ENCODE measurements around the gene DNPH1. TPM values are rescaled to one million over a fixed set of nuclear protein-coding genes. Genes with fewer than 3 reads are reported as not detected.

DNPH1 gene
- total RNA-seq, 6 experiments from 2014 or later = 38.3 to 56.3 (median 49.1) TPM

DNA sequence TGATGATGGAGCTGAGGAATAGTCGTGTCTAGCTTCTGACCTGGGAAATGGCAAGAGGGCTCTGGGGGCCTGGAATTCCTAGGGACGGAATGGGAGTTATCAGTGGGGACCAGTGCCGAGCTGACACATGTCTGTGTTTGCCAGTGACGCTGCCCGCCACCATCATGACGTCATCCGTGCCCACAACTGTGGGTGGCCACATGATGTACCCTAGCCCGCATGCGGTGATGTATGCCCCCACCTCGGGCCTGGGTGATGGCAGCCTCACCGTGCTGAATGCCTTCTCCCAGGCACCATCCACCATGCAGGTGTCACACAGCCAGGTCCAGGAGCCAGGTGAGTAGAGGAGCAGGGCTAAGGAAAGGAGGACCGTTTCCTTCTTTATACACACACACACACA lies 51.1 kb downstream of the DNPH1 start:
- H3K36me3 Mint-ChIP-seq (ENCODE audit: low read depth) = peaks cover 20% of the 10 kb centered on the region

DNA sequence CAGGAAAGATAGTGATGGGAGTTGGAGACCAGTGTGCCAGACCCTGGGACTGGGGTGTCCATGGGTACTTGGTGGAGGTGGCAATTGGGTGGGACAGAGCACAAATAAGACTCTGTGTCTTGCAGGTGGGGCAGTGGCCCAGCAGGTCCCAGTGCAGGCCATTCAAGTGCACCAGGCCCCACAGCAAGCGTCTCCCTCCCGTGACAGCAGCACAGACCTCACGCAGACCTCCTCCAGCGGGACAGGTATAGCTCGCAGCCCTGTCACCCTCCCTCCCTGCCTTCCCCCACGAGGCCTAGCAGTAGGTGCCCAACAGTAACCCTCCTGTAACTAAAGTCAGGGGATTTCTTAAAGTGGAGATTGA lies 52.9 kb downstream of the DNPH1 start:
- H3K4me1 Mint-ChIP-seq (ENCODE audit: low read depth) = peaks cover 40% of the 10 kb centered on the region
- DNase-seq = no peak
- H3K9me3 Mint-ChIP-seq = no peaks in the 10 kb centered on the region
- no peaks in the 10 kb centered on the region; the same call in 1 of the 2 replicates for H3K27me3 Mint-ChIP-seq (ENCODE audit: insufficient read depth)
- no peak overlapping the region for H3K4me3 Mint-ChIP-seq
- H3K27ac Mint-ChIP-seq = peak overlapping the region; percentile 90
- TF ChIP-seq, protein P1, sequence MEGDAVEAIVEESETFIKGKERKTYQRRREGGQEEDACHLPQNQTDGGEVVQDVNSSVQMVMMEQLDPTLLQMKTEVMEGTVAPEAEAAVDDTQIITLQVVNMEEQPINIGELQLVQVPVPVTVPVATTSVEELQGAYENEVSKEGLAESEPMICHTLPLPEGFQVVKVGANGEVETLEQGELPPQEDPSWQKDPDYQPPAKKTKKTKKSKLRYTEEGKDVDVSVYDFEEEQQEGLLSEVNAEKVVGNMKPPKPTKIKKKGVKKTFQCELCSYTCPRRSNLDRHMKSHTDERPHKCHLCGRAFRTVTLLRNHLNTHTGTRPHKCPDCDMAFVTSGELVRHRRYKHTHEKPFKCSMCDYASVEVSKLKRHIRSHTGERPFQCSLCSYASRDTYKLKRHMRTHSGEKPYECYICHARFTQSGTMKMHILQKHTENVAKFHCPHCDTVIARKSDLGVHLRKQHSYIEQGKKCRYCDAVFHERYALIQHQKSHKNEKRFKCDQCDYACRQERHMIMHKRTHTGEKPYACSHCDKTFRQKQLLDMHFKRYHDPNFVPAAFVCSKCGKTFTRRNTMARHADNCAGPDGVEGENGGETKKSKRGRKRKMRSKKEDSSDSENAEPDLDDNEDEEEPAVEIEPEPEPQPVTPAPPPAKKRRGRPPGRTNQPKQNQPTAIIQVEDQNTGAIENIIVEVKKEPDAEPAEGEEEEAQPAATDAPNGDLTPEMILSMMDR (IDR thresholded peaks at IDR 0.05) = no peak
- peaks cover 17% of the 10 kb centered on the region for H3K36me3 Mint-ChIP-seq (ENCODE audit: low read depth)

More for the DNA sequence above, 51.1 kb downstream of the DNPH1 start:
- H3K9me3 Mint-ChIP-seq = no peaks in the 10 kb centered on the region
- no peak overlapping the region for H3K27ac Mint-ChIP-seq
- TF ChIP-seq, protein P1 (IDR thresholded peaks at IDR 0.05) = no peak
- H3K4me3 Mint-ChIP-seq = no peak overlapping the region
- H3K4me1 Mint-ChIP-seq (ENCODE audit: low read depth) = peaks cover 45% of the 10 kb centered on the region
- DNase-seq = no peak
- no peaks in the 10 kb centered on the region; the same call in 1 of the 2 replicates for H3K27me3 Mint-ChIP-seq (ENCODE audit: insufficient read depth)

DNA sequence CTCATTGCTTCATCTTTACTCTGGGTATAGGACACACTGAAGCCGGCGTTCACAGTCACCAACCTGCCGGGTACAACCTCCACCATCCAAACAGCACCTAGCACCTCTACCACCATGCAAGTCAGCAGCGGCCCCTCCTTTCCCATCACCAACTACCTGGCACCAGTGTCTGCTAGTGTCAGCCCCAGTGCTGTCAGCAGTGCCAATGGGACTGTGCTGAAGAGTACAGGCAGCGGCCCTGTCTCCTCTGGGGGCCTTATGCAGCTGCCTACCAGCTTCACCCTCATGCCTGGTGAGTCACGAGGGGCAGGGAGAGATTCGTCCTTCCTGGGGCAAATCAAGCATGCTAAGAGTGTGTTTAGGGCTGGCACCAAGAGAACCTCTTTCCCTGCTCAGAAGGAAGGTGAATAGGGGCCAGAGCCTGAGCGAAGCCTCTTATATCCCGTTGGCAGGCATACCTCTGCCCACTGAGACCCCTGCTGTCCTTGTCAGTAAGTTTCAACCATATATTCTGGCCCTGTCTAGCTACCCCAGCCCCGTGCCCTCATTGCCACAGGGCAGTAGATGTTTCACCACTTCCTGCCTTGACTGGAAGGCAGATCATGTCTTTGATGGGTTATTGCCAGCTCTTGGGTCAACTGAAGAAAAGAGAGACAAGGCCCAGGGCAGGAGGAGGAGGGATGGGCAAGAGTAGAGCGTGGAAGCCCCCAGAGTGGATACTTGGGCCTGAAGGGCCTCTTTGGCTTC lies 53.4 kb downstream of the DNPH1 start:
- Mint-ChIP-seq H3K4me3 (no peak overlapping the region), H3K27ac (peak overlapping the region; percentile 90), H3K4me1 (ENCODE audit: low read depth) (peaks cover 34% of the 10 kb centered on the region), H3K9me3 (no peaks in the 10 kb centered on the region), H3K36me3 (ENCODE audit: low read depth) (peaks cover 16% of the 10 kb centered on the region), H3K27me3 (ENCODE audit: insufficient read depth) (peaks cover 2% of the 10 kb centered on the region; the same call in 1 of the 2 replicates)
- DNase-seq = no peak
- TF ChIP-seq, protein P1 (IDR thresholded peaks at IDR 0.05) = no peak

Other genes starting within 250 kb of the DNPH1 start
- 10 to 100 TPM; 37.7 to 50.7 (median 43.4) TPM for gene PPP2R5D, start 244.9 kb downstream of the DNPH1 start, total RNA-seq (2021; fragmentation: NEBNext Ultra II Directional; extraction: Animal tissue kit (Norgen Biotek cat#: 25700))
- gene MEA1, start 215.5 kb downstream of the DNPH1 start, total RNA-seq (2021; fragmentation: NEBNext Ultra II Directional; extraction: Animal tissue kit (Norgen Biotek cat#: 25700)) = 100 to 1,000 TPM; 114 to 132 (median 118) TPM
- gene KLHDC3, start 215.2 kb downstream of the DNPH1 start, total RNA-seq (2021; fragmentation: NEBNext Ultra II Directional; extraction: Animal tissue kit (Norgen Biotek cat#: 25700)) = 10 to 100 TPM; 41.6 to 51.2 (median 45.9) TPM
- 100 to 1,000 TPM in 2 of 6 experiments, 10 to 100 TPM in 4; 85.0 to 101 (median 96.4) TPM for gene RRP36, start 207.9 kb downstream of the DNPH1 start, total RNA-seq (2021; fragmentation: NEBNext Ultra II Directional; extraction: Animal tissue kit (Norgen Biotek cat#: 25700))
- 10 to 100 TPM; 33.7 to 50.3 (median 37.0) TPM for gene CUL7, start 175.6 kb downstream of the DNPH1 start, total RNA-seq (2021; fragmentation: NEBNext Ultra II Directional; extraction: Animal tissue kit (Norgen Biotek cat#: 25700))
- gene MRPL2, start 170.0 kb downstream of the DNPH1 start, total RNA-seq (2021; fragmentation: NEBNext Ultra II Directional; extraction: Animal tissue kit (Norgen Biotek cat#: 25700)) = 10 to 100 TPM; 52.6 to 62.9 (median 58.7) TPM
- 10 to 100 TPM; 10.7 to 12.6 (median 11.8) TPM for gene KLC4, start 169.8 kb downstream of the DNPH1 start, total RNA-seq (2021; fragmentation: NEBNext Ultra II Directional; extraction: Animal tissue kit (Norgen Biotek cat#: 25700))
- 100 to 1,000 TPM in 1 of 6 experiments, 10 to 100 TPM in 5; 62.8 to 115 (median 66.7) TPM for gene PTK7, start 153.2 kb downstream of the DNPH1 start, total RNA-seq (2021; fragmentation: NEBNext Ultra II Directional; extraction: Animal tissue kit (Norgen Biotek cat#: 25700))
- 10 to 100 TPM; 37.4 to 49.7 (median 39.3) TPM for gene SRF, start 58.2 kb downstream of the DNPH1 start, total RNA-seq (2021; fragmentation: NEBNext Ultra II Directional; extraction: Animal tissue kit (Norgen Biotek cat#: 25700))
- 10 to 100 TPM; 15.4 to 19.9 (median 18.6) TPM for gene CUL9, start 47.3 kb downstream of the DNPH1 start, total RNA-seq (2021; fragmentation: NEBNext Ultra II Directional; extraction: Animal tissue kit (Norgen Biotek cat#: 25700))
- not detected for gene TTBK1, start 14.0 kb upstream of the DNPH1 start, total RNA-seq (2021; fragmentation: NEBNext Ultra II Directional; extraction: Animal tissue kit (Norgen Biotek cat#: 25700))
- not detected for gene SLC22A7, start 68.8 kb upstream of the DNPH1 start, total RNA-seq (2021; fragmentation: NEBNext Ultra II Directional; extraction: Animal tissue kit (Norgen Biotek cat#: 25700))
- gene CRIP3, start 79.3 kb upstream of the DNPH1 start, total RNA-seq (2021; fragmentation: NEBNext Ultra II Directional; extraction: Animal tissue kit (Norgen Biotek cat#: 25700)) = not detected
- gene ZNF318, start 140.2 kb upstream of the DNPH1 start, total RNA-seq (2021; fragmentation: NEBNext Ultra II Directional; extraction: Animal tissue kit (Norgen Biotek cat#: 25700)) = 10 to 100 TPM; 11.1 to 13.3 (median 11.8) TPM
- 10 to 100 TPM; 26.2 to 41.6 (median 30.3) TPM for gene ABCC10, start 198.1 kb upstream of the DNPH1 start, total RNA-seq (2021; fragmentation: NEBNext Ultra II Directional; extraction: Animal tissue kit (Norgen Biotek cat#: 25700))
- 1 to 10 TPM; 1.8 to 2.9 (median 2.2) TPM for gene DLK2, start 226.1 kb upstream of the DNPH1 start, total RNA-seq (2021; fragmentation: NEBNext Ultra II Directional; extraction: Animal tissue kit (Norgen Biotek cat#: 25700))
- gene TJAP1, start 248.1 kb upstream of the DNPH1 start, total RNA-seq (2021; fragmentation: NEBNext Ultra II Directional; extraction: Animal tissue kit (Norgen Biotek cat#: 25700)) = 10 to 100 TPM; 27.0 to 34.3 (median 30.2) TPM